ENCODE data around the gene ROPN1B.

ROPN1B gene

GRCh38 chr3:126018995-126019394, 50.0 kb downstream of the ROPN1B start:
- DNase-seq: no peak
- TF ChIP-seq POLR2A (IDR thresholded peaks at IDR 0.05; ENCODE audit: low read length) (no peak), GATA1 (IDR thresholded peaks at IDR 0.05; ENCODE audit: low read depth, low read length) (no peak)

DNA sequence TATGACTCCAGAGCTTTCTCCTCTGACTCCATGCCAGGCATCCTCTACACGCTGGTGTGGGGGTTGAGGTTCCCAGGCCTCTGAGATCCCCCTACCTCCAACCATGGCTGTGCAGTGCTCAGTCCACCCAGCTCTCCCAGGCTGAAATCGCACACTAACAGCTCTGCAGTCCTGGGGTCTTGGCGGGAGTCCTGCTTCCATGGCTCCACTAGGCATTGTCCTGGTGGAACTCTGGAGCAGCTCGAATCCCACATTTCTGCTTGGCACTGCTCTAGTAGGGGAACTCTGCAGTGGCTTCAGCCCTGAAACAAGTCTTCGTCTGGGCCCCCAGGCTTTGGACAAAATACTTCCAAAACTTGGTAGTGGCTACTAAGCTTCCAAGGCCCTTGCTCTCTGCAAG, 50.7 kb downstream of the ROPN1B start:
- no peak for DNase-seq
- TF ChIP-seq GATA1 (IDR thresholded peaks at IDR 0.05; ENCODE audit: low read depth, low read length) (no peak), POLR2A (IDR thresholded peaks at IDR 0.05; ENCODE audit: low read length) (no peak)

DNA sequence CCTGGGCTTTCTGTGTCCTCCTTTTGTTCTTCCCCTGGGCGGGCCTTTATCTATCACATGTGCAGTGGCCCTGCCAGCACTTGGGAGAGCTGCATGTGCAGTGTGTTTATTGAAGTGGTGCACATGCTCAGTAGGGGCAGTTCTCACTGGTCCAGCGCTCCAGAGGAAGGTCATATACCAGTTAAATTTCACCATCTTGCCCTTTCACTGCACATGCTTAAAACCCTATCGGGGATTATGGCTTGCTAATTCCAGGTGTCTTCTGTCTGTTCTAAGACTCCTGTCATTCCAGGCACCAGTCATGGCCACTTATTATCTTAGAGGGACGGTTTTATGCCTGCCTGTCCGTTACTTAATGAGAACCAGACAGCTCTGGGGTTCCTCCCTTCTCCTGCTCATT, 52.2 kb downstream of the ROPN1B start:
- no peak for TF ChIP-seq POLR2A (IDR thresholded peaks at IDR 0.05; ENCODE audit: low read length)
- TF ChIP-seq GATA1 (IDR thresholded peaks at IDR 0.05; ENCODE audit: low read depth, low read length): no peak
- DNase-seq: no peak

- TF ChIP-seq GATA1 (IDR thresholded peaks at IDR 0.05; ENCODE audit: low read depth, low read length) (no peak), POLR2A (IDR thresholded peaks at IDR 0.05; ENCODE audit: low read length) (no peak)
- no peak for DNase-seq
These were observed 52.7 kb downstream of the ROPN1B start for GRCh38 chr3:126021702-126022101.

- DNase-seq: no peak
- TF ChIP-seq POLR2A (IDR thresholded peaks at IDR 0.05; ENCODE audit: low read length): no peak
- no peak for TF ChIP-seq GATA1 (IDR thresholded peaks at IDR 0.05; ENCODE audit: low read depth, low read length)
These were observed 53.9 kb downstream of the ROPN1B start for GRCh38 chr3:126022741-126023359.

DNA sequence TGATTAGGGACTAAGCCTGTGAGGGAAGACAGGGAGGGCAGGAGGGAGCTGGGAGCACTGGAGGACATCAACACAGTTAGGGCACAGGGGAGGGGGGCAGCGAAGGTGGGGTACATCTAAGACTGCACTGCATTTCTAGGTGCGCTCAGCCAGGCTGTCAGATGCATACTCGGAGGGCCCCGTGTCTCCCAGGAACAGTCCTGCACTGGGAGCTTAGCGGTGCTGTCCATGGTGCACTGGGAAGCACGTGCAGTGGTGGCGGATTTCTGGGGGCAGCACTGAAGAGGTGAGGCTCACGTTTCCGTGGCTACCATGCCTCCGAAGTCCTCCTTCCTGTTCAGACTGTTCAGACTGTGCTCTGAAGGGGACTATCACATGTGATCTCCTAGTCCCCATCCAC, 54.4 kb downstream of the ROPN1B start:
- TF ChIP-seq POLR2A (IDR thresholded peaks at IDR 0.05; ENCODE audit: low read length) (no peak), GATA1 (IDR thresholded peaks at IDR 0.05; ENCODE audit: low read depth, low read length) (no peak)
- no peak for DNase-seq

GRCh38 chr3:126024049-126024854, 55.3 kb downstream of the ROPN1B start:
- TF ChIP-seq POLR2A (IDR thresholded peaks at IDR 0.05; ENCODE audit: low read length) (no peak), GATA1 (IDR thresholded peaks at IDR 0.05; ENCODE audit: low read depth, low read length) (no peak)
- DNase-seq: no peak

- no peak for DNase-seq
- TF ChIP-seq GATA1 (IDR thresholded peaks at IDR 0.05; ENCODE audit: low read depth, low read length): no peak
- no peak for TF ChIP-seq POLR2A (IDR thresholded peaks at IDR 0.05; ENCODE audit: low read length)
These were observed 56.2 kb downstream of the ROPN1B start for GRCh38 chr3:126025116-126025729.

- TF ChIP-seq POLR2A (IDR thresholded peaks at IDR 0.05; ENCODE audit: low read length) (no peak), GATA1 (IDR thresholded peaks at IDR 0.05; ENCODE audit: low read depth, low read length) (no peak)
- DNase-seq: no peak
These were observed 56.9 kb downstream of the ROPN1B start for GRCh38 chr3:126025862-126026261.

GRCh38 chr3:126026277-126026751, 57.3 kb downstream of the ROPN1B start:
- DNase-seq: no peak
- TF ChIP-seq GATA1 (IDR thresholded peaks at IDR 0.05; ENCODE audit: low read depth, low read length): no peak
- TF ChIP-seq POLR2A (IDR thresholded peaks at IDR 0.05; ENCODE audit: low read length): no peak

- TF ChIP-seq POLR2A (IDR thresholded peaks at IDR 0.05; ENCODE audit: low read length) (no peak), GATA1 (IDR thresholded peaks at IDR 0.05; ENCODE audit: low read depth, low read length) (no peak)
These were observed 57.8 kb downstream of the ROPN1B start for GRCh38 chr3:126026761-126027160.

GRCh38 chr3:126028096-126028495, 59.1 kb downstream of the ROPN1B start:
- TF ChIP-seq GATA1 (IDR thresholded peaks at IDR 0.05; ENCODE audit: low read depth, low read length) (no peak), POLR2A (IDR thresholded peaks at IDR 0.05; ENCODE audit: low read length) (no peak)
- no peak for DNase-seq

More at GRCh38 chr3:126026761-126027160, 57.8 kb downstream of the ROPN1B start:
- no peak for DNase-seq

- TF ChIP-seq POLR2A (IDR thresholded peaks at IDR 0.05; ENCODE audit: low read length) (no peak), GATA1 (IDR thresholded peaks at IDR 0.05; ENCODE audit: low read depth, low read length) (no peak)
- no peak for DNase-seq
These were observed 60.3 kb downstream of the ROPN1B start for GRCh38 chr3:126029241-126029640.

- no peak for DNase-seq
- no peak for TF ChIP-seq POLR2A (IDR thresholded peaks at IDR 0.05; ENCODE audit: low read length)
- no peak for TF ChIP-seq GATA1 (IDR thresholded peaks at IDR 0.05; ENCODE audit: low read depth, low read length)
These were observed 61.5 kb downstream of the ROPN1B start for GRCh38 chr3:126030455-126030854.

Data from erythroblast (primary cell).